ENCODE data around the gene SPHK1.
A peak's percentile ranks its signal among the peaks of the same experiment; 100 is the strongest.

SPHK1 gene

GRCh38 chr17:76371656-76372628, 12.5 kb upstream of the SPHK1 start:
- no peak for TF ChIP-seq Cebpa-rat (IDR thresholded peaks at IDR 0.05)
- peak overlapping the region; percentile 62; the same call in 1 of the 2 replicates for H3K4me2 ChIP-seq
- no peaks in the 10 kb centered on the region for H4K20me1 ChIP-seq
- no peak overlapping the region for H3K27ac ChIP-seq
- H3K4me1 ChIP-seq: peaks cover 56% of the 10 kb centered on the region
- H3K36me3 ChIP-seq: no peaks in the 10 kb centered on the region
- H3K9ac ChIP-seq: no peak overlapping the region
- no peak overlapping the region for H3K4me3 ChIP-seq
- H3K9me3 ChIP-seq: no peaks in the 10 kb centered on the region
- no peaks in the 10 kb centered on the region for H3K27me3 ChIP-seq

DNA sequence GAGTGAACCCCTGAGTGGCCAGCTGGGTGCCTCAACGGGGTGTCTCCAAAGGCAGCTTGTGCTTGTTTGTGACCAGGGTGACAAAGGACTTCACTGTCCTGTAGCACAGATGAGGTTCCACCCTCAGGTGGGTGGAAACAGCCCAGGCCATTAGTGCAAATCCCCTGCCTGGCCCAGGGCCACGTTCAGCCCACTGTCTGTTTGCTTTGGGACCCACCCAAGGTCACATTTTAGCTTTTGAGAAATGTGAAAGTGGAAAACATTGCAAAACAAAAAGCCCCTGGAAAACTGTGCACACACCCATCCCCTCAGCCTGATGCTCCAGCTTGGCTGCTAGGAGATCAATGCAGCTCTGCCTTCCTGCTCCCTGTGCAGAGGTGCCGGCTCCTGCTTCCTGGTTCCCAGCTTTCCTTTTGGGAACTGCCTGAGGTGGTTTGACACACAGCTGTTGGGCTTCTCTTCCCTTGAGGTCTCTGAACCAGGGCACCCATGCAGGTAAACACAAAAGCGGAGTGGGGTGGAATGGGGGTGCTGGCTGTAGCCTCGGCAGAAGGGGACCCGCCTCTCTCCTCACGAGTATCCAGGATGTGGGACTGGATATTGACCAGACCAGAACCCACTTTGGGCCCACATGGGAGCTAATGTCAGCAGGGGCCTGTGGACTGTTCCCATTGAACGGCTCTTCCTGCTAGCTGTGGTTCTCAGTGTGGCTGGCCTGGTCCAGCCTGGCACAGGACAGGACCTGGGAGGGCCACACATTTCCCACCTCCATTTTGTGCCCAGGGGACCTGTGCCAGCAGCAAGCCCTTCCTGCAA, 7.9 kb upstream of the SPHK1 start:
- Histone ChIP-seq H3K4me2 (no peak overlapping the region), H3K27me3 (peaks cover 15% of the 10 kb centered on the region), H3K36me3 (no peaks in the 10 kb centered on the region), H3K9me3 (no peaks in the 10 kb centered on the region), H3K9ac (no peak overlapping the region), H3K27ac (no peak overlapping the region), H3K4me1 (peaks cover 27% of the 10 kb centered on the region), H3K4me3 (no peak overlapping the region), H4K20me1 (peaks cover 1% of the 10 kb centered on the region; the same call in 1 of the 2 replicates)
- no peak for TF ChIP-seq Cebpa-rat (IDR thresholded peaks at IDR 0.05)

- Histone ChIP-seq H3K9ac (no peak overlapping the region), H3K4me2 (no peak overlapping the region), H3K27me3 (peaks cover 37% of the 10 kb centered on the region), H3K9me3 (no peaks in the 10 kb centered on the region), H3K4me1 (peaks cover 31% of the 10 kb centered on the region), H4K20me1 (peaks cover 17% of the 10 kb centered on the region), H3K27ac (no peak overlapping the region), H3K4me3 (no peak overlapping the region), H3K36me3 (no peaks in the 10 kb centered on the region)
- no peak for TF ChIP-seq Cebpa-rat (IDR thresholded peaks at IDR 0.05)
These were observed 5.7 kb upstream of the SPHK1 start for GRCh38 chr17:76378548-76379274.

- Histone ChIP-seq H3K36me3 (no peaks in the 10 kb centered on the region), H3K9ac (no peak overlapping the region), H3K27ac (no peak overlapping the region), H4K20me1 (peaks cover 17% of the 10 kb centered on the region), H3K27me3 (peaks cover 43% of the 10 kb centered on the region), H3K4me3 (no peak overlapping the region), H3K4me1 (peaks cover 31% of the 10 kb centered on the region), H3K4me2 (no peak overlapping the region), H3K9me3 (no peaks in the 10 kb centered on the region)
- TF ChIP-seq Cebpa-rat (IDR thresholded peaks at IDR 0.05): no peak
These were observed 5.2 kb upstream of the SPHK1 start for GRCh38 chr17:76379275-76379641.

DNA sequence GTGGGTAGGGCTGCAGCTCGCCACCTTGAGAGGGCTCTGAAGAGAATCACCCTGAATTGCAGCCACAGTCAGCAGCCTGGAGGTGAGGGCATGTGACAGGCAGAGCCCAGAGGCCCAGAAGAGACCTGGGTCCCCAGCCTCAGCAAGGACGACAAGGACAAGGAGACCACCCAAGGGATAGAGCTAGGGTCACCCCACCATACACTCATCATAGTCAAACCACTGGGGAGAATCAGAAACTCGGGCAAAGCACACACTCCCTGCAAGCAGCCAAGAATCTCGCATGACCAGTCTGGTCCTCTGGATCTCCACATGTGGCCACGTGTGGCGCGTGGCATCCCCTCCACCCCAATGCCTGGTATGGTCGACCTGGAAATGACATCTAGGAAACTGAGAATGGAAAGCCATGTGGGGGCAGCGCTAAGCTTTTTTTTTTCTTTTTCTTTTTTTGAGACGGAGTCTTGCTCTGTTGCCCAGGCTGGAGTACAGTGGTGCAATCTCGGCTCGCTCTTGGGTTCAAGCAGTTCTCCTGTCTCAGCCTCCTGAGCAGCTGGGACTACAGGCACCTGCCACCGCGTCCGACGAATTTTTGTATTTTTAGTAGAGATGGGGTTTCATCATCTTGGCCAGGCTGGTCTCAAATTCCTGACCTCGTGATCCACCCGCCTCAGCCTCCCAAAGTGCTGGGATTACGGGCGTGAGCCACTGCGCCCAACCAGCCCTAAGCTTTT, 4.6 kb upstream of the SPHK1 start:
- Histone ChIP-seq H3K9me3 (no peaks in the 10 kb centered on the region), H3K9ac (no peak overlapping the region), H3K27me3 (peaks cover 48% of the 10 kb centered on the region), H3K27ac (no peak overlapping the region), H4K20me1 (peaks cover 20% of the 10 kb centered on the region), H3K36me3 (no peaks in the 10 kb centered on the region), H3K4me1 (peaks cover 31% of the 10 kb centered on the region), H3K4me3 (no peak overlapping the region), H3K4me2 (no peak overlapping the region)
- TF ChIP-seq Cebpa-rat (IDR thresholded peaks at IDR 0.05): no peak

DNA sequence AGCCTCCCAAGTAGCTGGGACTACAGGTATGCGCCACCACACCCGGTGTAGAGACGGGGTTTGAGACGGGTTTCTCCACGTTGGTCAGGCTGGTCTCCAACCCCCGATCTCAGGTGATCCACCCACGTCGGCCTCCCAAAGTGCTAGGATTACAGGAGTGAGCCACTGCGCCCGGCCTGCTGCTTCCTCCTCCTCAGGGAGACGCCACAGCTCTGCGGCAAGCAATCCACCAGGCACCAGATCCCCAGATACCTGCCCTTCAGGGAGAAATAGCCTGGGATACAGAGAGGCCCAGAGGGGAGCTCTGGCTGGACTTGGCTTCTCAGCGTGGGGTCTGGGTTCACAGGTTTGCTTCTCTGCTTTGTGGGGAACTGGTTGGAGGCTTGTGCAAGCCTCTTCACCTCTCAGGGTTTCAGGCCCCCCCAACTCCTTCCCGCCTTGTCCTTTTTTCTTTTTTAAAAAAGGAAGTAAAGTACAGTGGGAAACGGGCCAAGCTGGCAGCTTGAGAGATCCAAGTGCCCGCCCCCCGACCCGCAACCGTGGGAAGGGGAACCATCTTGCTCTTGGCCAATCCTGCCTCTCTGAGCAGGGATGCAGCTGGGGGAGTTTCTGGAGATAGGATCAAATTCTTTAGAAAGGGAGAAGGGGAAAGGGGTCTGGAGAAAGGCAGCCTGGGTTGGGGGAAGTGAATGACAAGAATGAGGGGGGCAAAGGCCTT, 2.6 kb upstream of the SPHK1 start:
- Histone ChIP-seq H3K27ac (no peak overlapping the region), H3K9me3 (no peaks in the 10 kb centered on the region), H3K36me3 (no peaks in the 10 kb centered on the region), H3K4me2 (peak overlapping the region; percentile 99; the same call in 1 of the 2 replicates), H3K27me3 (peaks cover 66% of the 10 kb centered on the region), H3K4me1 (peaks cover 50% of the 10 kb centered on the region), H4K20me1 (peaks cover 28% of the 10 kb centered on the region), H3K4me3 (no peak overlapping the region), H3K9ac (no peak overlapping the region)
- no peak for TF ChIP-seq Cebpa-rat (IDR thresholded peaks at IDR 0.05)

DNA sequence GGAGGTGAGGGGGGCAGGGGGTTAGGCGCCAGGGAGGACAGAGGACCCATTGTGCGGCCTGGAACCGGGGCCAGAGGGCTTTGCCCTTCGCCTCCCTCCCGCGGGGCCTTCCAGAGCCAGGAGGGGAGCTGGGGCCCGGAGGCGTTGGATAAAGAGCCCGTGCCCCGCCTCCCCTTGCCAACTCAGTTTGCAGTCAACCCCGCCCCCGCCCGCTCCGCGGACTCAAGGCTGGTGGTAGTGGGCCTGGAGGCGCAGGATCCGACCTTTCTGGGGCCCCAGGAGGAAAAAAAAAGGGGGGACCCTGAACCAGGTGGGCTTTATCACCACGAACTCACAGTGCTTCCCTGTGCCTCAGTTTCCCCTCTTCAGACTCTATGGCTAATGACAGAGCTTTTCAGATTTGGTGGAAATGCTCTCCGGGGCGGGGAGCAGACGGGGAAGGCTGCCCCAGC, 2.0 kb upstream of the SPHK1 start:
- Histone ChIP-seq H3K4me3 (peak overlapping the region; percentile 73), H3K36me3 (no peaks in the 10 kb centered on the region), H4K20me1 (peaks cover 32% of the 10 kb centered on the region), H3K9me3 (no peaks in the 10 kb centered on the region), H3K4me2 (peak overlapping the region; percentile 99), H3K27me3 (peaks cover 66% of the 10 kb centered on the region), H3K27ac (no peak overlapping the region), H3K4me1 (peaks cover 56% of the 10 kb centered on the region), H3K9ac (no peak overlapping the region)
- TF ChIP-seq Cebpa-rat (IDR thresholded peaks at IDR 0.05): no peak

DNA sequence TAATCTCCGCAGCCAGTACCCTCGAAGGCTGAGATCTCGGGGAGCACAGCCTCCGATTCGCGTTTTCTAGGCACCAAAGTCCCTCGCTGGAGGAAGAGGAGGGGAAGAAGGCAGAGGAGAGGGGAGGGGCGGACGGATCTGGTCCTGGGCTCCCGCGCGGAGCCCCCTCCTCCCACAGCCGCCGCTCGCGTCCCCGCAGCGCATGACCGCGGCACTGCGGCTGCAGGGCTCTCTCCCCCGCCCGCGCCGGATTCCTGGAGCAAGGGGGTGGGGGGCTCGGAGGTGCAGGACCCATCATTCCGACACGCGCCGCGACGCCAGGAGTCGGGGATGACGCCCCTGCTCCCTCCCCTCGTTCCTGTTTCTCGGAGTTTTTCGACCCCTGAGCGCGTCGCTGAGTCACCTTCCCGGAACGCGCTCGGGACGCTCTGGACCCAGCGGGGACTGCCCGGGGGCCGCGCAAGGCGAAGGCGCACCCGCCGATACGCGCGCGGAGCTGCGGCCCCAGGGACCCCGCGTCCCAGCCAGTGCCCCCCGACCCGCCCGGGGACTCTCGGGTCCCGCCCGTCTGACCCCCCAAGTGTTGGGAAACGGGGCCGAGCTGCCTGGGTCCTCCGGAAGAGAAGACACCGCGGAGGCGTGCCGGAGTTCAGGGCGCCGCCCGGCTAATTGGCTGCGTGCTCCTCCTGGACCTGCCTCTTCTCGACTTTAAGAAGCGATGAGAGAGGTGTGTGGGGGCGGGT, 1.4 kb upstream of the SPHK1 start:
- peaks cover 66% of the 10 kb centered on the region for H3K27me3 ChIP-seq
- H3K4me3 ChIP-seq: peak overlapping the region; percentile 73
- peaks cover 38% of the 10 kb centered on the region for H4K20me1 ChIP-seq
- H3K4me1 ChIP-seq: peaks cover 62% of the 10 kb centered on the region
- H3K36me3 ChIP-seq: no peaks in the 10 kb centered on the region
- no peak for TF ChIP-seq Cebpa-rat (IDR thresholded peaks at IDR 0.05)
- no peaks in the 10 kb centered on the region for H3K9me3 ChIP-seq
- peak overlapping the region; percentile 99 for H3K4me2 ChIP-seq
- H3K27ac ChIP-seq: no peak overlapping the region
- peak overlapping the region; percentile 23; the same call in 1 of the 2 replicates for H3K9ac ChIP-seq
